COLO668 (cell line): ENCODE data around the gene RNF8.

ENCODE experiments used
- DNase-seq: peaks from one replicate; lab custom pipeline; 2025; ENCODE audit not compliant: unreplicated experiment; lab: John Stamatoyannopoulos, UW

Gene RNF8

DNA sequence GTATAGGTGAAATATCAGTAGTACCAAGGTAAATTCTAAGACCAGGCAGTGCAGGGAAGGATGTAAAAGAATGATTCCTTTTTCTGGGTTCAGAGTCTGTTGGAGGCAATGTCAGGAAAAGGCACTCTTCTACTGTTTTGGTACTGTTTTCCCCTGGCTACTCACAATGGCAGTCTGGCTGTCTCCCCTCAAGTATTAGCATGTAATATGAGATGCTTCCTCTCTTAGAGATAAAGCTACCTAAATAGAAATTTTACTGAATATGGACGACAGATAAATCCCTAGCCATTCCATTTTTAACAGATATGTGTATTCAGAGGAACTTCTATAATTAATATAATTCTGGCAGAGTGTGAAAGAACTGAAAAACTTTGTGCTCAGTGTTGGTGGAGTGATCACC, 3.5 kb downstream of the RNF8 start:
- DNase-seq = no peak

DNA sequence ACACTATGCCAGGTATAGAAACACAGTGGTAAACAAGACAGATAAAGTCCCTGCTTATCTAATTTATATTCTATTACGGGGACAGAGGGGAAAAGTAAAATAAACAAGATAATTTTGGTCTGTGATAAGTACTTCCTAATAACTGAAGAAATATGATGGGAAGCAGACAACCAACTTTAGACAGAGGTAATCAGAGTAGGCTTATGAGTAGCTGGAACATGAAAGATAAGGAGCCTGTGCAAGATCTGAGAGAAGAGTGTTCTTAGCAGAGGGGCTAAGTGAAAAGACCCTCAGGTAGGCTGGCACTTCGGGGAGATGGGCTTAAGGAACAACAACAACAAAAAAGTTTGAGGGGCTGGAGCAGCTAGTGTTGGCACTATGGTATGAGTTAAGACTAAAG, 4.1 kb downstream of the RNF8 start:
- no peak for DNase-seq

DNA sequence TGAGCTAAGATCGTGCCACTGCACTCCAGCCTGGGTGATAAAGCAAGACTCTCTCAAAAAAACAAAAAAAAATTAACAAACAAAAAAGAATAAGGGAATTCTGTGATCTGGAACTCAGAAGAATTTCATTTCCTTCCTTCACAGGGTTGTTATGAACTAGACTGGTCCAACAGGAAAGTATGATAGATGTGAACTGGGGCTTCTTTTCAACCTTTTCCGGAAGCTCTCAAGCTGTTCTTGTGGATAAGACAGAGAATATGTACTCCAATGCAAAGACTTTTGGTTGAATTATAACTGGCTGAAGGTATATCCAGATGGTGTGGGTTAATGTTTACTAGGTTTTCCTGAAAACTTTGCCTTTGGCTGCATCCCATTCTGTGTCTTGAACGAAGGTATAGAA, 5.3 kb downstream of the RNF8 start:
- DNase-seq = no peak

DNA sequence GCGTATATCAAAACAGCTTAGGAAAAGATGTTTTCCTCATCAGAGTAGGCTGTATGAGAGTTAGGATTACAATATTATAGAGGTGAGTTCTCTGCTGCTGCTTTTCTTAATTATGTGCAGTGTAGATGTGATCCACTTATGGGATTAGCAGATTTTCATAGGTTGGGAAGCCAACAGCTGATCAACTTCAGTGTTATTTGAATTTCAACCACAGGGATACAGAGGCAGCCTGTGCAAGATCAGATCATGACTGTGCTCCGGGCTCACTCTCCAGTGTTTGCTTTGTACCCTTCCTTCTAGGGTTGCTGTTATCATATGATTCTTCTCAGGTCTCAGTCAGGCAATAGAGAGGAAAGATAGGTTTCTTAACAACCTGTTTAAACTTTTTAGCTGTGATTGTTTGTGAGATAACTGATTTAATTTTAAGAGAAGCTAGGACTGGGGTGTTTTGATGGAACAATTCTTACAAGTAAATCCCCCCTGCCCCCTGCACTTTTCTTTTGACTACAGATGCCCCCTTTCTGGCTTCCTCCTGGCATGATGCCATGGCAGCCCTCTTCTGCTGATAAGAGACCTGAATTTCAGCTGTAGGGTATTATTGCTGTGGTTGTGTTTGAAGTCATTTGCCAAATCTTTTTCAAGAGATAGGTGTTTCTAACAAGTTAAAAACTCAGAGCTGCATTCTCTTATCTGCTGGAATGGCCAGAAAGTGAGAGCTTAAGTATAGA, 8.5 kb downstream of the RNF8 start:
- no peak for DNase-seq

DNA sequence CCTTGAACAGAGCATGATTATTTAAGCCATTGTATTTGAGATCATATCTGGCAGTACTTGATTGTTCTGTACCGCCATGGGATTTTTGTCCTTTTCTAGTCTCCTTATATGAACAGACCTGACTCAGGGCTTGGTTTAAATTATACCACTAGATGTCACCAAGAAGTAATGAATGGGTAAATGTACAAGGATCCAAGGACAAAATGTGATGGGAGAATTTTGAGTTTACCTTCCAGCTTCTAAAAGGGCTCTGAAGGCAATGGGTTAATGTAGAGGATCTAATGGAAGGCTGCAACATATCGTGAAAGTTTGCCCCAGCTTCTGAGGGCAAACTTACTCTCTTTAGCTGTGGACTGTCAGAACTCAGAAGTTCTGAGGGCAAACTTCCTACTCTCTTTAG, 12.0 kb downstream of the RNF8 start:
- DNase-seq = no peak

DNA sequence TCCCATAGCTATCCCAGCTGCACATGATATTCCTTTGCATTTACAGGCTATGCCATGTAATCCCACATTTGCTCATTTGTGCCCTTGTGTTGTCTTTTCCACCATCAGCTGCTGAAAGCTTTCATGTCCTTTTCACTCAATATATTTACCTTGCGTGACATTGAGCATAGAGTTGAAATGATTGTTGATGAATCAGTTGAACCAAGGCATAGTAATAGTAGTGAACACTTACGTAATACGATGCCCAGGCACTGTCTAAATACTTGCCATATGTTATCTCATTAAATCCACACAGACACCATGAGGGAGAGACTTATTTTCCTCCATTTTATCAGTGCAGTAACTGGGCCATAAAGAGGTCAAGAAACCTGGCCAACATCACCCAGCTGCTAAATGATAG, 13.1 kb downstream of the RNF8 start:
- no peak for DNase-seq

DNA sequence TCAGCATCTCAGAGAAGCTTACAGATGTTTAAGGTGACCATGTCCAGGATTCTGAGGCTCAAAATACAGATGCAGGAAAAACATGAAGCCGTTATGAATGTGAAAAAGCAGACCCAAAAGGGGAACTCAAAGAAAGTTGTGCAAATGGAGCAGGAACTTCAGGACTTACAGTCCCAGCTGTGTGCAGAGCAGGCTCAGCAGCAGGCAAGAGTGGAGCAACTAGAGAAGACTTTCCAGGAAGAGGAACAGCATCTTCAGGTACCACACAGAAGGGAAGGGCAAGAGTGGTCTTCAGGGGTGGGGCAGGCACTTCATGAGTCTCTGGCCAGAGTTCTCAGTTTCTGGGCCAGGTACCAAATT, 15.2 kb downstream of the RNF8 start:
- DNase-seq = no peak

DNA sequence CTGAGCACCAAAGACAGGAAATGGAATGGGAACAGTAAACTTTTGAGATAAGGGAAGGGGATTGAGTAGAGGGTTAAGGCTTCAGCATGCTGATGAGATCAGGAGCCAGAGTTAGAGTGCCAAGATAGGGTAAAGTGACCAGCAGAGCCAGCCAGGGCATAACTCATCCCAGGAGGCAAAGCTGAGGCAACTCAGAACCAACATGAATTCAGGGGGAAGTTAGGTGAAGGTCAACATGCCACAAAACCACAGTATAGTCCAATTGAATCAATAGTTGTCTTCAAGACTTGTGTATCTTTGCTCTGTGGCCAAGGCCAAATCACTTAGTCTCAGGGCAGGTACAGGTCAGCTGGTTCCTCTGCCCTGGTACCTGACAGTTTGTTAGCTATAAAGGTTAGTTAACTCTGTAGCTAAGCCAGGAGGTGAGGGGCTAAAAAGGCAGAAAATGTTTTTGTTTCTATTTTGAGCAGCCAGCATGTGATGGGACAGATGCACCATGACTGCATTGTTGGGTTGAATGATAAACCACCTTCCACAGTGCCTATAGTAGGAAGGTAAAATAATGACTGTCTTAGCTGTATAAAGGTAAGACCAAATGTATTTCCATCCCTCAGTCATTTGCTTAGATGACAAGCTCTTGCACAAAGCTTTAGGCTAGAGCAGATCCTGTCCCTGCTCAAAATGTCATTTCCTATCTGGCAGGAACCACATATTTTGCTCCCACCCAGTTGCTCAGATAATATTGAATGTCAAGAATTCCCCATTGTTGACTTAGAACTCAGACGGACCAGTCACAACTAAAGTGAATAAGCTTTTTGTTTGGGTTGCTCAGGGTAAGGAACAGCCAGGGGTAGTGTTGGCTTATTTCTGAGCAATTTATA, 15.8 kb downstream of the RNF8 start:
- DNase-seq = no peak

DNA sequence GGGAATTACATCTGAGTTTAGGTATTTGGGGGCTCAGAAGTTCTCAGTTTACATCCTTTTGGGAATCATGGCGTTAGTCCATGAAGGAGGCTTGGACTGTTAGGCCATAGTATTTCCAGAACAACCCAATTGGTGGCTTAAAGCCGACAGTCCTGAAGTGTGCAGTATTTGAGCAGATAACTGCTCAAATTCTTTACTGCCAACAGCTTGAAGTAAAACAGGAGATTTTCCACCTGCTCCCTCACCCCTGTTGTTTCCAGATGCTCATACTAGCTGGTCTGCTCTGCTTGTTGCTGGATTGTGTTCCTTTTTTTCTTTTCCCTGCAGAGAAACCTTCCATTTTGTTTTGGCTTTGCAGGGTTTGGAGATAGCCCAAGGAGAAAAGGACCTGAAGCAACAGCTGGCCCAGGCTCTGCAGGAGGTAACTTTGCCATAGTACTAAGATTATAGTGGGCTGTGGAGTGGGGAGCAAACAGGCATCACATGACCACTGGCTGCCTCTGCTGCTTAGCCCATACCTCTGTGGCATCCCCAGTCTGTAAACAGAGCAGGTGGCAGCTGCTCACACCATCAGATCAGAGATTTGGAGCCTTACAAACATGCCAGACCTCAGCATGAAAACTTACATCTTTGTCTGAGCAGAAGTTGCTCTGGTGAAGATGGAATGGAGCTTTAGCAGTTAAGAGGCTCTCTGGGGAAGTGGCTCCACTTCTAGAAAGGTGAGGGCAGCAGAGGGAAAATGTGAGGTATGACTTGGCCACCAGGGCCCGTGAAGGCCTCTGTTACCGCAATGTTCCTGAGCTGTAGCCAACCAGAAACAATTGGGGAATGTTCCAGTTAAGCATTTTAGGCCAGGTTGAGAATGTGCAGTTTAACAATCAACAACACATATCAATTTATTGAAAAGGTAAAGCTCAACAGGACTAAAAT, 17.6 kb downstream of the RNF8 start:
- peak; percentile 1 for DNase-seq

DNA sequence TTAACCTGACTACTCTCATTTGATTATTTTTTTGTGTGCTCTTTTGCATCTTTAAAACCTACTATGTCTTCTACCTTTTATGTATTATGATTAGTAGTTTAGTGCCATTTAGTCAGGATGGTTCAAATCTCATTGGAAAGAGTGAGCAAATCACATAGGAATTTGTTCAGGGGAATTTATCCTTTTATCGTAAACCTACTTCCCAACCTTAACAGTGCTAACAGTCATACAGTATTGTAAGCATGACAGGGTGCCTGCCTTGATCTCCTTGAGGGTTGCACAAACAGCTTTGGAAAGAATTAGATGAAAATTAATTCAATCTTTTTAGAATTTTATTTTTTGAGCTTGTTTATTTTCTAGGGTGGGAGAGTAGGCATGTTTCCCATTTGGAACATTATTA, 18.3 kb downstream of the RNF8 start:
- DNase-seq = no peak

DNA sequence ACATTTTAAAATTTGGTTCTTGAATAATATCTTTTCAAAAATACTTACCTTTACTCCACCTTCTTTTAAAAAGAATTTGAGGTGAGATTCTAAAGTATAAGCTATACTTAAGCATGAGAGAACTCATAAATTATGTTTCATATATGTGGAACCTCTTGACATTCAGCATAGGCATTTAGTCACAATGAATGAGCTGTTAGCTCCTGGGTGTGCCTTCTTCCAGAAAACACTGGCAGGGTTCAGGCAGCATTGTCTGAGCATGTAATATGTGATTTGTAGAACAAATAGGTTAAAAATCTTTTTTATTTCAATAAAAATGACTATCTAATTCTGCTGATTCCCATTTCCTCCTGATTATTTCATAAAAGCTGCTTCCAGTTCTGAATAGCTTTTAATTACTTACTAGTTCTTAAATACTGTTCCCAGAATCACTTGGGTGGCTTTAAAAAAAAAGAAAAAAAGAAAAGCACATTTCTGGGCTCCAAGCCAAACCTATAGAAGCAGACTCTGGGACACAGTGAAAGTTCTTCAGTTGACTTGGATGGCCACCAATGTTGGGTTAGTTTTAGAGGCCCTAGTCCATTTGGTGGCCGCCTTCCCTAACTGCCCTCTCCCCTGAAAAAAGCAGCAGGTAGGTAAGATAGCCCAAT, 20.2 kb downstream of the RNF8 start:
- no peak for DNase-seq

DNA sequence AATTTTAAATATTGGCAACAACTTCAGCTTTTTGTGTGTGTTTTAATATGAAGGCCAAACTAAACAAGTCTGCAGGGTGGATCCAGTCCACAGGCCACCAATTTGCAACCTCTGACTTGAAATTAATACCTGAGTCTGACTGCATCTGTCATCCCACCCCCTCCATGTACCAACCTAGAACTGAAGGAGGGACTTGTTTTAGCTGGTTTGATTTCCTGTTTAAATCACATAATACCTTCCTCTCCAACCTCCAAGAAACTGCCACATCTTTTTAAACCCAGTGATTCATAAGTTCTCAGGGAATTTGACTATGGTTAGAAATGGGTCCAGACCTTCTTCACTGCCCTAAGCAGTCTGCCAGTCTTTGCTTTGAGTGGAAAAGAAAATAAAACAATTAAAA, 21.6 kb downstream of the RNF8 start:
- DNase-seq = no peak

DNA sequence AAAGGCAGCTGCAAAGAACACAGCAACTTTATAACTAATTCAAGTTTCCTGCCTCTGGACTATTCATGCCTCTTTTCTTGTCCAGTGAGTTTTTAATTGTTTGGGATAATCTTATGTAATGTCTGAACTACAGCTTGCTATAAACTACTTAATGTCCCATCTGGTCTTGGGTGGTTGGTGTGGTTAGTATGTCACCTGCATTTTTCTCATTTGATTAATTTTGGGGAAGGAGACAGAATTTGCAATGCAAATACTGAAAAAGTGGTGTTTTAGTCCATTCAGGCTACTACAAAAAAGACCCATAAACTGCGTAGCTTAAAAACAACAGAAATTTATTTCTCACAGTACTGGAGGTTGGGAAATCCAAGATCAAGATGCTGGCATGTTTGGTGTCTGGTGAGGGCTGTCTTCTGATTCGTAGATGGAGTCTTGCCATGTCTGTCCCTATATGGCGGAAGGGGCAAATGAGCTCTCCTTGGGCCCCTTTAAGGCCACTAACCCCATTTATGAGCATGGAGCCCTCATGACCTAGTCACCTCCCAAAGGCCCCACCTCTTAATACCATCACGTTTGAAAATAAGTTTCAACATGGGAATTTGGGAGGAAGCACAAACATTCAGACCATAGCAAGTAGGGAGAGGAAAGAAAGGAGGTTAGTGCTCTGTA, 22.4 kb downstream of the RNF8 start:
- no peak for DNase-seq

DNA sequence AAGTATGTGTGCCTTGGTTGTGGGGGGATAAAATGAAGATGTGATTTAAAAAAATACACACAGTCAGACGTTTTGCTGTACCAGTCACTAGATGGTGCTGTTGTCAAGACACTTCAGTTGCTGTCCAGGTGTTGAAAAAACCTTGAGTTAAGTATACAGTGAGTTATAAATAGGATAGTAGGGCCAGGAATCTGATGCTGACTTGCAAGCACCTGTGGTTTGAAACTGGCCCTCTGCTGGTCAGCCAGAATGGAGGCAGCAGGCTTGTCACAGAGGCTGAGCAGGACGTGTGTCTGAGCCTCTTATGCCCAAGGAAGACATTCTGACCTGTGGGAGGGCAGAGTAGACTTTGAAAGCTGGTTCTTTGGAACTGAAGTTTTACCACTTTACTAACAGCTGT, 27.8 kb downstream of the RNF8 start:
- DNase-seq = peak; percentile 27

DNA sequence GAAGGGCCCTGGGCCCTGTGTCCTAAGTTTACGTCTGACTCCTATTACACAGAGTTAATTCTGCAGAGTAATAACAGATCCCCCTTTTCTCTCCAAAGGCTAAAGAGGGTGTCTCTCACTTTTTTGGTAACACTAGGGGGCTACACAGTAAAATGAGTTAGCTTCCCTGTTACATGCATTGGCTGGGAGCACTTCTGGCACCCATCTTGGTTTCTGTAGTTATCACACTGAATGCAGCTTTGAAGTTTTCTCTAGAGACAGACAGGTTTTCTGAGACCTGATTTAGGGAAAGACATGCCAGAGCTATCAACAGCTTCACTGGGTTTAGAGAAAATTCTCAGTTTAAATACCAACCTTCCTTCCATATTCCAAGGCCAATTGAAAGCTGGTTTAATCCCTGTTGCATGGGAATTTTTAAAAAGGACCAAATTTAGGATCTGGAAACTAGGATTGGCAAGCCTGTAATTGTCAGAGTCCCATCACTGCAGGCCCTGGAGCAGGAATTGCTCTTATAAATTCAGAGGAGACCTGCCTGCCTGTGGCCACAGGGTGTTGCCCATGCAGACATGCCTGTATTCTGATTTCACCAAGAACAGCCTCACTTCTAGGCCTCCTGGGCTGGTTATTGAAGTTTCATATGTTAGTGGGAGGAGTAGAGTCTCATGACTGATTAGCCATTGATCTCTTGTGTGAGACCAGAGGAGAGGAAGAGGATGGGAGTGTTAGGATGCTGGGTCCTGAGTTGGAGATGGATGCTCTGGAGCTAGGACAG, 29.4 kb downstream of the RNF8 start:
- no peak for DNase-seq

DNA sequence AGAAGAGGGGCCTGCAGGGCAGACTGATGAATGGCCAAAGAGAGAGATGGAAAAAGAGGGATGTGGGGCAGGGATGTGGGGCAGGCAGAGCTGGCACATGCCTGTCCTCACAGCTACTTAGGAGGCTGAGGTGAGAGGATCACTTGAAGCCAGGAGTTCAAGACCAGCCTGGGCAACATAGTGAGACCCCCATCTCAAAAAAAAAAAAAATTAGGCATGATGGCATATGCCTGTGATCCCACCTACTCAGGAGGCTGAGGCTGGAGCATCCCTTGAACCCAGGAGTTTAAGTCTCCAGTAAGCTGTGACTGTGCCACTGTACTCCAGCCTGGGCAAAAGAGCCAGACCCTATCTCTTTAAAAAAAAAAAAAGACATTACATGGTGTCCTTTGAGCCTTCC, 34.8 kb downstream of the RNF8 start:
- DNase-seq = no peak

DNA sequence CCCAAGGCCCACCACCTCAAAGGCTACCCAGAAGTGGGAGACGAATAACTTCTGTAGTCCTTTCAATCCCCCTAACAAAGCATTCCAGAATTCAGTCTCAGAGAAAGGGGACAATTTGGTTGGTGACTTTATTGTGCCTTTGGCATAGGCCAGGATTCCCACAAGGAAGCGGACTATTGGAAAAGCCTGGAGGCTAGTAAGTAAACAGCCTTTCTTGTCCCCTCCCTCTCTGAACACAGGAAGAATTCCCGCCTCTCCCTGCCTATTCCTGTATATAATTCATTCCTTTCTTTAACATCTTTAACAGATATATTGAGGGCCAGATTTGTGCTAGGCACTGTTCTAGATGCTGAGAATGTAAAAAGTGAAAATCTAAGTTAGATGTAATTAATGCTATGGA, 36.1 kb downstream of the RNF8 start:
- no peak for DNase-seq

DNA sequence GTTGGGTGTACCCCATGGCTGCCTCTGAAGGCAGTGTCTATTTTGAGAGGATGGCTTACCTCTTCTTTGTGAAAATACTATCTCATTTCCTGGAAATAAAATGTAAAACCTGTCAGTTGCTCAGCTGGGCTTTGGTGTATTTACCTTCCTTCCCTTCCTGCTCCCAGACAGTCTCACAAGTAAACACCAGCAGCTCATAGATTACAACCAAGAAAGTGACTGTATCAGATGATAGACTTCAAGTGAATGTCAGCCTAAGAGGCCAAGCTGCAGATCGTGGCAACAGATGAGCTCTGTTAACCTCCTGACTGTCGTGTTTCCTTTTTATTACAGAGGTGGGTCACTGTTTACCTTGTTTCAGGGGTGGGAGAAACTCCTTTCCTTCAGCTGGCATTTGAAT, 37.3 kb downstream of the RNF8 start:
- DNase-seq = no peak

DNA sequence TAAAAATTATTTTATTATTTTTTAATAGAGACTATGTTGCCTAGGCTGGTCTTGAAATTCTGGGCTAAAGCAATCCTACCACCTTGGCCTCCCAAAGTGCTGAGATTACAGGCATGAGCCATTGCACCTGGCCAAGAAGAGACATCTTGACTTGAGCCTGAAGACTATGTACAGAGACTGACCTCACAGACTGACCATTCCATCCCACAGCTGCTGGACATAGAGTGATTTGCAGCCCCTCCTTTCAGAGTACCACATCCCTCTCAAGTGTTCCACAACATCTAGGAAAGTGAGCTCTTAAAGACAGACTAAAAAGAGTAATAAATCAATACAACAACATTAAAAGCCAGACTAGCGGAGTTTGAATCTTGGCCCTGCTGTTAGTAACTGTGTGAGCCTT, 39.0 kb downstream of the RNF8 start:
- no peak for DNase-seq
